HEK293 (cell line): ENCODE measurements around the gene CMBL.
A peak's percentile ranks its signal among the peaks of the same experiment; 100 is the strongest.

Experiments used
- CTCF ChIA-PET: fragments of 350-600 bp; formaldehyde crosslinking; extraction: SDS; loops from one replicate; lab custom pipeline; 2021; ENCODE audit warnings: antibody characterized with exemption; lab: Yijun Ruan, JAX
- POLR2A ChIA-PET: fragments of 300-600 bp; formaldehyde crosslinking; extraction: SDS; loops from one replicate; lab custom pipeline; 2020; ENCODE audit warnings: antibody characterized with exemption, inconsistent platforms; lab: Yijun Ruan, JAX
- H3K27ac ChIP-seq: fragments of 200-500 bp; sonication (Bioruptor generic); 2 replicates; pipeline ENCODE4 v1.5.1; 2014; ENCODE audit warnings: low read depth, low read length, control low read depth, inconsistent platforms; ENCODE audit errors: extremely low read depth
- H3K36me3 ChIP-seq, 2 experiments: fragments of 200-500 bp in 1 of 2; sonication (Bioruptor generic) in 1 of 2; 1 replicate in 1 of 2; 2 replicates in 1 of 2; pipeline ENCODE4 v1.5.1; 2014 to 2017; ENCODE audit warnings: inconsistent platforms in 2 of 2, low read length in 2 of 2; ENCODE audit not compliant: control insufficient read depth in 2 of 2, insufficient read depth in 1 of 2
- H3K4me1 ChIP-seq: fragments of 200-500 bp; sonication (Bioruptor generic); 2 replicates; pipeline ENCODE4 v1.5.1; 2014; ENCODE audit warnings: mild to moderate bottlenecking, low read length, inconsistent platforms; ENCODE audit not compliant: control insufficient read depth, insufficient read depth
- H3K4me3 ChIP-seq: 2 replicates; pipeline ENCODE4 v1.5.1; 2011; ENCODE audit warnings: low read depth, mild to moderate bottlenecking, control low read depth, low read length, moderate library complexity
- H3K9me3 ChIP-seq: fragments of 200-500 bp; sonication (Bioruptor generic); 2 replicates; pipeline ENCODE4 v1.5.1; 2014; ENCODE audit warnings: low read depth, low read length, inconsistent platforms; ENCODE audit not compliant: control insufficient read depth, insufficient read depth
- FEZF1 ChIP-seq: fragments of 450-650 bp; formaldehyde crosslinking; IDR thresholded peaks from 2 replicates; pipeline ENCODE4 v1.5.1; 2016; ENCODE audit warnings: missing biosample characterization, missing genetic modification characterization
- GLI2 ChIP-seq: fragments of 450-650 bp; formaldehyde crosslinking; IDR thresholded peaks from 2 replicates; pipeline ENCODE4; 2017; ENCODE audit warnings: missing biosample characterization, missing genetic modification characterization, low read depth, borderline replicate concordance
- MZF1 ChIP-seq: fragments of 450-650 bp; formaldehyde crosslinking; IDR thresholded peaks from 2 replicates; pipeline ENCODE4 v1.5.1; 2017; ENCODE audit warnings: missing biosample characterization, missing genetic modification characterization, borderline replicate concordance
- SALL2 ChIP-seq: fragments of 450-650 bp; formaldehyde crosslinking; IDR thresholded peaks from 2 replicates; pipeline ENCODE4 v1.5.0; 2017; ENCODE audit warnings: missing biosample characterization, mild to moderate bottlenecking, missing genetic modification characterization, borderline replicate concordance
- SCRT2 ChIP-seq: fragments of 450-650 bp; formaldehyde crosslinking; IDR thresholded peaks from 2 replicates; pipeline ENCODE4 v1.5.1; 2016; ENCODE audit warnings: missing biosample characterization, missing genetic modification characterization
- YY2 ChIP-seq: fragments of 450-650 bp; formaldehyde crosslinking; IDR thresholded peaks from 2 replicates; pipeline ENCODE4 v1.5.1; 2016; ENCODE audit warnings: missing biosample characterization, missing genetic modification characterization
- ZBTB48 ChIP-seq: fragments of 450-650 bp; formaldehyde crosslinking; IDR thresholded peaks from 2 replicates; pipeline ENCODE4 v1.5.1; 2016; ENCODE audit warnings: missing biosample characterization, missing genetic modification characterization
- ZEB2 ChIP-seq: fragments of 450-650 bp; formaldehyde crosslinking; IDR thresholded peaks from 2 replicates; pipeline ENCODE4 v1.5.1; 2016; ENCODE audit warnings: missing biosample characterization, missing genetic modification characterization
- ZNF133 ChIP-seq: fragments of 450-650 bp; formaldehyde crosslinking; IDR thresholded peaks from 2 replicates; pipeline ENCODE4 v1.5.1; 2016; ENCODE audit warnings: missing biosample characterization, missing genetic modification characterization
- ZNF335 ChIP-seq: fragments of 450-650 bp; formaldehyde crosslinking; conservative IDR thresholded peaks from 2 replicates; pipeline ENCODE4 v1.5.1; 2016; ENCODE audit warnings: missing biosample characterization, missing genetic modification characterization
- ZNF521 ChIP-seq: fragments of 450-650 bp; formaldehyde crosslinking; IDR thresholded peaks from 2 replicates; pipeline ENCODE4 v1.5.1; 2017; ENCODE audit warnings: missing biosample characterization, mild to moderate bottlenecking, missing genetic modification characterization
- ZNF558 ChIP-seq: fragments of 450-650 bp; formaldehyde crosslinking; IDR thresholded peaks from 2 replicates; pipeline ENCODE4 v1.5.1; 2016; ENCODE audit warnings: missing biosample characterization, missing genetic modification characterization
- ZNF623 ChIP-seq: fragments of 450-650 bp; formaldehyde crosslinking; IDR thresholded peaks from 2 replicates; pipeline ENCODE4 v1.5.1; 2016; ENCODE audit warnings: missing biosample characterization, missing genetic modification characterization
- ZNF792 ChIP-seq: fragments of 450-650 bp; formaldehyde crosslinking; IDR thresholded peaks from 2 replicates; pipeline ENCODE4 v1.5.1; 2016; ENCODE audit warnings: missing biosample characterization, missing genetic modification characterization
- ZSCAN16 ChIP-seq: fragments of 450-650 bp; formaldehyde crosslinking; IDR thresholded peaks from 2 replicates; pipeline ENCODE4 v1.5.1; 2016; ENCODE audit warnings: missing biosample characterization, missing genetic modification characterization
- ZSCAN23 ChIP-seq: fragments of 450-650 bp; formaldehyde crosslinking; IDR thresholded peaks from 2 replicates; pipeline ENCODE4 v1.5.1; 2016; ENCODE audit warnings: missing biosample characterization, missing genetic modification characterization
- ZSCAN30 ChIP-seq: fragments of 450-650 bp; IDR thresholded peaks from 2 replicates; pipeline ENCODE4 v1.5.1; 2018; ENCODE audit warnings: missing biosample characterization, mild to moderate bottlenecking, missing genetic modification characterization, moderate library complexity
- TF ChIP-seq, protein P1 (sequence below): fragments of 450-650 bp; formaldehyde crosslinking; IDR thresholded peaks from 2 replicates; pipeline ENCODE4 v1.5.1; 2016; ENCODE audit warnings: missing biosample characterization, missing genetic modification characterization
- TF ChIP-seq, protein P2 (sequence below): fragments of 450-650 bp; formaldehyde crosslinking; IDR thresholded peaks from 2 replicates; pipeline ENCODE4 v1.5.1; 2016; ENCODE audit warnings: missing biosample characterization, missing genetic modification characterization
- TF ChIP-seq, protein P3 (sequence below): fragments of 450-650 bp; formaldehyde crosslinking; IDR thresholded peaks from 2 replicates; pipeline ENCODE4 v1.5.1; 2016; ENCODE audit warnings: missing biosample characterization, missing genetic modification characterization
- TF ChIP-seq, protein P4 (sequence below): fragments of 450-650 bp; formaldehyde crosslinking; IDR thresholded peaks from 2 replicates; pipeline ENCODE4 v1.5.1; 2016; ENCODE audit warnings: missing biosample characterization, missing genetic modification characterization
- TF ChIP-seq, protein P5 (sequence below): fragments of 450-650 bp; formaldehyde crosslinking; IDR thresholded peaks from 2 replicates; pipeline ENCODE4 v1.5.1; 2016; ENCODE audit warnings: missing biosample characterization, missing genetic modification characterization

Gene CMBL

DNA sequence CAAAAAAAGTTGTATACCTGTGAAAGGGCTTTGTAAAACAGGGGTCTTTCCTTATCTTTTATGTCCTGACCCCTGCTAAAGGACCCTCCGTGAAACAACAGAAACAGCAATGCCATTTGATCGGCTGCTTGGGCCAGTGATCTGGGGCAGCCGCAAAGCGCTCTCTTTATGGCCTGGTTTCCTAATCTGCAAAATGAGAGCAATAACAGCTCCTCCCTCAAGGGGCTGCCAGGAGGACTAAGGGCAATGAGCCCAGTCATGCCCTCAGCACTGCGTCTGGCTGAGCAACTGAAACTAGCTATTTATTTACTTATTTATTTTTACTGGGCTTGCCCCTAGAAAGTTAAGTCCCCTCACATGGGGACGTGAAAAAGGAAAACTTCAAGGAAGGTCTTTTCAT lies 18.3 kb downstream of the CMBL start:
- ChIA-PET POLR2A (interaction anchor here (0.6 to 1.0 kb wide), 2 partner anchors 37 to 64 kb away, joined by 4 read pairs; partner anchors contain the start of gene MARCHF6), CTCF (interaction anchor here (0.5 kb wide), 1 partner anchor 89 kb away, joined by 3 read pairs; no protein-coding TSS in a partner anchor)
- Histone ChIP-seq H3K4me3 (no peak overlapping the region), H3K4me1 (peaks cover 19% of the 10 kb centered on the region), H3K36me3 (peaks cover 4 to 7% of the 10 kb centered on the region in 2 experiments; a peak in 2 of 3 replicates), H3K9me3 (no peaks in the 10 kb centered on the region), H3K27ac (peak overlapping the region; percentile 53; the same call in 1 of the 2 replicates)
- TF ChIP-seq, protein P1, sequence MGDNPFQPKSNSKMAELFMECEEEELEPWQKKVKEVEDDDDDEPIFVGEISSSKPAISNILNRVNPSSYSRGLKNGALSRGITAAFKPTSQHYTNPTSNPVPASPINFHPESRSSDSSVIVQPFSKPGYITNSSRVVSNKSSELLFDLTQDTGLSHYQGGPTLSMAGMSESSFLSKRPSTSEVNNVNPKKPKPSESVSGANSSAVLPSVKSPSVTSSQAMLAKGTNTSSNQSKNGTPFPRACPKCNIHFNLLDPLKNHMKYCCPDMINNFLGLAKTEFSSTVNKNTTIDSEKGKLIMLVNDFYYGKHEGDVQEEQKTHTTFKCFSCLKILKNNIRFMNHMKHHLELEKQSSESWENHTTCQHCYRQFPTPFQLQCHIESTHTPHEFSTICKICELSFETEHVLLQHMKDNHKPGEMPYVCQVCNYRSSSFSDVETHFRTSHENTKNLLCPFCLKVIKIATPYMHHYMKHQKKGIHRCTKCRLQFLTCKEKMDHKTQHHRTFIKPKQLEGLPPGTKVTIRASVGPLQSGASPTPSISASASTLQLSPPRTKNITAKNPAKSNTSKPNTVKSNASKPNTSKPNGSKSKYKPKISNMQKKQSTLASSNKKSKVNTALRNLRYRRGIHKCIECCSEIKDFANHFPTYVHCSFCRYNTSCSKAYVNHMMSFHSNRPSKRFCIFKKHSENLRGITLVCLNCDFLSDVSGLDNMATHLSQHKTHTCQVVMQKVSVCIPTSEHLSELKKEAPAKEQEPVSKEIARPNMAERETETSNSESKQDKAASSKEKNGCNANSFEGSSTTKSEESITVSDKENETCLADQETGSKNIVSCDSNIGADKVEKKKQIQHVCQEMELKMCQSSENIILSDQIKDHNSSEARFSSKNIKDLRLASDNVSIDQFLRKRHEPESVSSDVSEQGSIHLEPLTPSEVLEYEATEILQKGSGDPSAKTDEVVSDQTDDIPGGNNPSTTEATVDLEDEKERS (tag by site-specific recombination), result no peak
- TF ChIP-seq MZF1 (0 out of 2 replicates have a peak, but pooled peaks have one; percentile 35), FEZF1 (tag by site-specific recombination) (peak; percentile 61; the same call in 1 of the 2 replicates), ZNF521 (tag by site-specific recombination) (no peak), ZNF133 (tag by site-specific recombination) (no peak), ZBTB48 (tag by site-specific recombination) (0 out of 2 replicates have a peak, but pooled peaks have one; percentile 5), ZSCAN16 (tag by site-specific recombination) (0 out of 2 replicates have a peak, but pooled peaks have one; percentile 6)
- TF ChIP-seq, protein P2, sequence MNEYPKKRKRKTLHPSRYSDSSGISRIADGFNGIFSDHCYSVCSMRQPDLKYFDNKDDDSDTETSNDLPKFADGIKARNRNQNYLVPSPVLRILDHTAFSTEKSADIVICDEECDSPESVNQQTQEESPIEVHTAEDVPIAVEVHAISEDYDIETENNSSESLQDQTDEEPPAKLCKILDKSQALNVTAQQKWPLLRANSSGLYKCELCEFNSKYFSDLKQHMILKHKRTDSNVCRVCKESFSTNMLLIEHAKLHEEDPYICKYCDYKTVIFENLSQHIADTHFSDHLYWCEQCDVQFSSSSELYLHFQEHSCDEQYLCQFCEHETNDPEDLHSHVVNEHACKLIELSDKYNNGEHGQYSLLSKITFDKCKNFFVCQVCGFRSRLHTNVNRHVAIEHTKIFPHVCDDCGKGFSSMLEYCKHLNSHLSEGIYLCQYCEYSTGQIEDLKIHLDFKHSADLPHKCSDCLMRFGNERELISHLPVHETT (tag by site-specific recombination), result no peak
- TF ChIP-seq, protein P3, sequence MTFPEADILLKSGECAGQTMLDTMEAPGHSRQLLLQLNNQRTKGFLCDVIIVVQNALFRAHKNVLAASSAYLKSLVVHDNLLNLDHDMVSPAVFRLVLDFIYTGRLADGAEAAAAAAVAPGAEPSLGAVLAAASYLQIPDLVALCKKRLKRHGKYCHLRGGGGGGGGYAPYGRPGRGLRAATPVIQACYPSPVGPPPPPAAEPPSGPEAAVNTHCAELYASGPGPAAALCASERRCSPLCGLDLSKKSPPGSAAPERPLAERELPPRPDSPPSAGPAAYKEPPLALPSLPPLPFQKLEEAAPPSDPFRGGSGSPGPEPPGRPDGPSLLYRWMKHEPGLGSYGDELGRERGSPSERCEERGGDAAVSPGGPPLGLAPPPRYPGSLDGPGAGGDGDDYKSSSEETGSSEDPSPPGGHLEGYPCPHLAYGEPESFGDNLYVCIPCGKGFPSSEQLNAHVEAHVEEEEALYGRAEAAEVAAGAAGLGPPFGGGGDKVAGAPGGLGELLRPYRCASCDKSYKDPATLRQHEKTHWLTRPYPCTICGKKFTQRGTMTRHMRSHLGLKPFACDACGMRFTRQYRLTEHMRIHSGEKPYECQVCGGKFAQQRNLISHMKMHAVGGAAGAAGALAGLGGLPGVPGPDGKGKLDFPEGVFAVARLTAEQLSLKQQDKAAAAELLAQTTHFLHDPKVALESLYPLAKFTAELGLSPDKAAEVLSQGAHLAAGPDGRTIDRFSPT, result no peak

DNA sequence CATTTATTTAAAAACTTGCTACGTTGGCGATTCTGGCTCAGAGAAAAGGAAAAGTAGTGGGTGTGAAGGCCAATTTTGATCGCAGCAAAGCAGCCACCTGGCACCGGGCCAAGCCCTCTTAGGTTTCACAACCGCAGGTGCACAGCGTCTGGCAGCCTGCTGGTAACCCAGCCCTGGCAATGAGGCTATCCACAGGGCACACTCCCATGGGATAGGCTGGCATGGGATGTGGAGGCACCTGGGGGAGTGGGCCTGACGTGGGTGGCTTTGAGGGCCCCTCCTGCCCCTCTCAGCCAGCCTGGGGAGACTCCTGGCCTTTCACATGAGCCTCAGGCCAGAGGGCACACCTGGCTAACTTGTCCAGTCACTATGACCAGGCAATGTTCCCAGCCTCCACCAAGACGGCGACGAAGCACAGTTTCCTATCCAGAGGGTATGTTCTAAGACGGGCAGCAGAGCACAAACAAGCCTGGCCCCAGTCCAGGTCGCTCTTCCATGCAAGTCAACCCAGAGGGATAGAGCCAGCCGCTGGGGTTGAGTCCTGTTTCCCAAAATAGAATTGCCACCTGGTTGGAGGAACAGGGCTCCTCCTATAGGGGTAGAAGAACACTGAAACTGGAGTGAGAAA lies 19.0 kb downstream of the CMBL start:
- Histone ChIP-seq H3K27ac (peak overlapping the region; percentile 53), H3K9me3 (no peaks in the 10 kb centered on the region), H3K4me1 (peaks cover 19% of the 10 kb centered on the region), H3K36me3 (peaks cover 4 to 7% of the 10 kb centered on the region in 2 experiments; a peak in 2 of 3 replicates), H3K4me3 (no peak overlapping the region)
- ChIA-PET POLR2A (interaction anchor here (0.6 to 1.0 kb wide), 2 partner anchors 38 to 65 kb away, joined by 4 read pairs; partner anchors contain the start of gene MARCHF6), CTCF (no interaction called here)
- TF ChIP-seq ZNF558 (tag by site-specific recombination), result peak; percentile 28; the same call in 1 of the 2 replicates
- TF ChIP-seq YY2, result 0 out of 2 replicates have a peak, but pooled peaks have one; percentile 14
- TF ChIP-seq SALL2 (tag by site-specific recombination), result no peak
- TF ChIP-seq ZSCAN30 (tag by site-specific recombination), result peak; percentile 62; the same call in 1 of the 2 replicates
- no peak for TF ChIP-seq ZSCAN23 (tag by site-specific recombination)
- peak; percentile 45; the same call in 1 of the 2 replicates for TF ChIP-seq ZEB2 (tag by site-specific recombination)
- TF ChIP-seq ZNF792 (tag by site-specific recombination), result no peak
- TF ChIP-seq, protein P4, sequence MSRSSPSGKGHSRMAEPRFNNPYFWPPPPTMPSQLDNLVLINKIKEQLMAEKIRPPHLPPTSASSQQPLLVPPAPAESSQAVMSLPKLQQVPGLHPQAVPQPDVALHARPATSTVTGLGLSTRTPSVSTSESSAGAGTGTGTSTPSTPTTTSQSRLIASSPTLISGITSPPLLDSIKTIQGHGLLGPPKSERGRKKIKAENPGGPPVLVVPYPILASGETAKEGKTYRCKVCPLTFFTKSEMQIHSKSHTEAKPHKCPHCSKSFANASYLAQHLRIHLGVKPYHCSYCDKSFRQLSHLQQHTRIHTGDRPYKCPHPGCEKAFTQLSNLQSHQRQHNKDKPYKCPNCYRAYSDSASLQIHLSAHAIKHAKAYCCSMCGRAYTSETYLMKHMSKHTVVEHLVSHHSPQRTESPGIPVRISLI, result no peak
- no peak for TF ChIP-seq SCRT2 (tag by site-specific recombination)
- TF ChIP-seq ZNF623, result 0 out of 2 replicates have a peak, but pooled peaks have one; percentile 6
- 0 out of 2 replicates have a peak, but pooled peaks have one; percentile 3 for TF ChIP-seq ZBTB48 (tag by site-specific recombination)
- TF ChIP-seq GLI2, result no peak
- peak; percentile 65 for TF ChIP-seq ZNF335 (tag by site-specific recombination)
- TF ChIP-seq, protein P5, sequence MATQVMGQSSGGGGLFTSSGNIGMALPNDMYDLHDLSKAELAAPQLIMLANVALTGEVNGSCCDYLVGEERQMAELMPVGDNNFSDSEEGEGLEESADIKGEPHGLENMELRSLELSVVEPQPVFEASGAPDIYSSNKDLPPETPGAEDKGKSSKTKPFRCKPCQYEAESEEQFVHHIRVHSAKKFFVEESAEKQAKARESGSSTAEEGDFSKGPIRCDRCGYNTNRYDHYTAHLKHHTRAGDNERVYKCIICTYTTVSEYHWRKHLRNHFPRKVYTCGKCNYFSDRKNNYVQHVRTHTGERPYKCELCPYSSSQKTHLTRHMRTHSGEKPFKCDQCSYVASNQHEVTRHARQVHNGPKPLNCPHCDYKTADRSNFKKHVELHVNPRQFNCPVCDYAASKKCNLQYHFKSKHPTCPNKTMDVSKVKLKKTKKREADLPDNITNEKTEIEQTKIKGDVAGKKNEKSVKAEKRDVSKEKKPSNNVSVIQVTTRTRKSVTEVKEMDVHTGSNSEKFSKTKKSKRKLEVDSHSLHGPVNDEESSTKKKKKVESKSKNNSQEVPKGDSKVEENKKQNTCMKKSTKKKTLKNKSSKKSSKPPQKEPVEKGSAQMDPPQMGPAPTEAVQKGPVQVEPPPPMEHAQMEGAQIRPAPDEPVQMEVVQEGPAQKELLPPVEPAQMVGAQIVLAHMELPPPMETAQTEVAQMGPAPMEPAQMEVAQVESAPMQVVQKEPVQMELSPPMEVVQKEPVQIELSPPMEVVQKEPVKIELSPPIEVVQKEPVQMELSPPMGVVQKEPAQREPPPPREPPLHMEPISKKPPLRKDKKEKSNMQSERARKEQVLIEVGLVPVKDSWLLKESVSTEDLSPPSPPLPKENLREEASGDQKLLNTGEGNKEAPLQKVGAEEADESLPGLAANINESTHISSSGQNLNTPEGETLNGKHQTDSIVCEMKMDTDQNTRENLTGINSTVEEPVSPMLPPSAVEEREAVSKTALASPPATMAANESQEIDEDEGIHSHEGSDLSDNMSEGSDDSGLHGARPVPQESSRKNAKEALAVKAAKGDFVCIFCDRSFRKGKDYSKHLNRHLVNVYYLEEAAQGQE, result no peak
